SKM-1 (cell line): Measurements from ENCODE around the gene RBSN.

Source experiments
- DNase-seq: peaks from one replicate; lab custom pipeline; 2025; ENCODE audit not compliant: unreplicated experiment; lab: John Stamatoyannopoulos, UW

RBSN gene

DNA sequence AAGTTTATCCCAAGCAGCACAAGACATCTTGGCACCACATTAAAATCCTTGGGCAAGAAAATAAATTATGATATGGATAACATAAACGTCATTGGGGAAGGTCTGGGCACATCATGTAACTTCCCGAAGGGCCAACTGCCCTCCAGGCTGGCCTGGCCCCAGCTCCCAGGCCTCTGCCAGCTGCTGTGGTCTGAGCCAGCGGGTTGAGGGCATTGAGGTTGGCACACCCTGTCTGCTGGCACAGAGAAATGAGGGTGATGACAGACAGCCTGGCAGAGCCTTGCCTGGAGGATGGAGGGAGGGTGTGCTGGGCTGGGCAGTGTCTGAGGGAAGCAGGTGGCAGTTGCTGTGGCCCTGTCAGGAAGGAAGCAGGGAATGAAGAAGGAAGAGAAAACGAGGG, 3.3 kb upstream of the RBSN start:
- no peak for DNase-seq

DNA sequence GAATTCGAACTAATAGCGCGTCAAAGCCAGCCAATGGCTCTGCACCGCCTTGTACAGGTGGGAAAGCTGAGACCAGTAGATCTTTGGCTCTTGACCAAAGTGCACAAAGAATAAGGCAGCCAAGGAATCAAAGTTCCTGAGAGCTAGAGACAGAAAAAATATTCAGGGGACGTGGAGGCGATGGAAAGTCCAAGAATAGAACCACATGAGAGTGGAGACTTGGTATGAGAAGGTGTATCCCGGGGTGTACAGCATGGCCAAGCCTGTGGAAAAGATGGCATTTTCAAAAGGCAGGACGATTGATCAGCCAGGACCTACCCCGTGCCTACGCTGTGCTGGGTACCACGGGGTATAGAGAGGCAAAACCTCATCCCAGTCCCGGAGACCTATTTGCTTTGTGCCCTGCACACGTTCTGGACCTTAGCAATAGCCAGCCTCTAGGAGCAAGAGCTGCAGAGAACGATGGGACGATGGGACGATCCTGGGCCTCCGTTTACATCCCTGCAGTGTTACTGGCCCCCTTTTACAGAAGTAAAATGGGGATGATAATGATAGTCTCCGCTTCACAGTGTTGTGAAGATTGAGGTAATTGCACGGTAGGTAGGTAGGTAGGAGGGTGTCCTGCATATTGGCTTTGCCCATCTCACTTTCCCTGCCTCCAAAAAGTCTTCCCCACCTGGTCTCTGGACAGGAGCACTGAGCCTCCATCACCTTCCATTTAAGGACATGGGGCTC, 583 bp upstream of the RBSN start:
- no peak for DNase-seq

DNA sequence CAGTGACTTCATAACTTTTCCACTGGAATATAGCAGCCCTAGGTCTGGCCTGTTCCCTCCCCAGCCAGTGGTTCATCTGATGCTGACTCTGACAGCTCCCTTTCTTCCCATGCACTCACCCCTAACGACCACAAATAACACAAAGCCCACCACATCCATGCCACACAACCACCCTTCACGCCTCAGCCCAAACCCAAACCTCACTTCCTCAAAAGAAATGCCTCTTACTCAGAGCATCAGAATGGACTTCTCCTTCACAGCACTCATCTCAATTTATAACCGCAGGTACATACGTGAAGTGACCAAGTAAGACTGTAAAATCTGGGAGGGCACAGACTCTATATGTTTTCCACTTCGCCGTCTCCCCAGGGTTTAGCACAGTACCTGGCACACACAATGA, 1.1 kb downstream of the RBSN start:
- DNase-seq, result peak; percentile 21

DNA sequence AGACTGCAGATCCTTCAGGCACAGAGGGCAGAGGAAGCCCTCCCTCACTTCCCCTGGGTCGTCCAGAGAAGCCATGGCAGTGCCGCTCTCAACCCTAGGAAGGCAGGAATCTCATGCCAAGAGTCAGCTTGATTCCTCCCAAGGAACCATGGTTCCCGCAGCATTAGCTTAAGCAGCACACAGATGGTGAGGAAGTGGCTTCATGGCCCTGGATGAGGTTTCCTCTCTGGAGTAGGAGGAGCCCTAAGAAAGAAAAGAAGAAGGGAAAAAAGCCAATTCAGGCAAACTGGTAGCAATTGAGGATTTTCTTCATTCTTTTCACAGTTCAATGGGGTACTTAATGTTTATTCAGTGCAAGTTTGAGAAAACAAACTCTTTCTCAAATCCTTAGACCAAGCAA, 2.9 kb downstream of the RBSN start:
- no peak for DNase-seq

DNA sequence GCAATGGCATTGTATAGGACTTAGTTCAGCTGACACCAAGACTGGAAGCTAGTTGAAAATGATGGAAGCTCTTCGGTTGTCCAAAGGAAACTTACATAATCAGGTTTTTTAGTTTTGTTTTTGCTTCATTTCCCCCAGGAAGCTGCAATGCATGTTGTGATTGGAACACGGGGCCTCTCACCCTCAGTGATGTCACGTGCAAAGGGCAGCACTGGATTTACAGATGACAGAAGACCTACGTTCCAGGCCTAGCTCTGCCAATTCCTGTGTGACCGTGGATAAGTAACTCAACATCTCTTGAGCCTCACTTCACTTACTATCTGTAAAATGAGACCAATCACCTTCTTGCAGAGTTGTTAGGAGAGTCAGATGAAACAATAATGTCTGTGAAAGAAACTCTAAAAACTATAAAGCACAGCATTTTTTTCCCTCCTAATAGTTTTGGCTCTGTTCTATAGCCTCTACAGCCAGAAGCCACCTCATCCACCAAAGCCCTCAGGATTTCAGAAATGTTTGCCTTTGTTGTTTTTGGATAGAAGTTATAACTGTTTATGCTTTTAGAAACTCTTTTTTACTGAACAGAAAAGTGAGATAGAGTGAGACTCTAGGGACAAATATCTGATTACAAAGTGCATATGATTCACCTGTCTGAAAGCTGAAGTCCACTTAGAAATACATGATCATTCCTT, 4.6 kb downstream of the RBSN start:
- DNase-seq, result no peak

DNA sequence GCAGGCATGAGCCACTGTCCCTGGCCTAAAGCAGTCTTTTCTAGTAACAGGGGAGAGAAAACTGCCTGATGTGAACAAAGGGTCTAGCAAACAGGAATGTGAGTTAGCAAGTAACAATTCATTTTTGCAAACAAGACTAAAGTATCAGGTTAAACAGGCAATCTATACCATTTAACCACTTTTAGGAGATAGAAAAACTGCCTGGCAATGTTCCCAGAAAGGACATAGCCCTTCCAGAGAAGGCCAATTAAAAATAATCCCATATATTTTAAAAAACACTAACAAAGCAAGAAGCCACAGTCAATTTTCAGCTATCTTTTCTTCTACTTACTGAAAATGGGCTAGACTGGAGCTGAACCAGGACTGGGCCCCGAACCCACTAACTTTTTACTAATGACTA, 6.3 kb downstream of the RBSN start:
- DNase-seq, result no peak

DNA sequence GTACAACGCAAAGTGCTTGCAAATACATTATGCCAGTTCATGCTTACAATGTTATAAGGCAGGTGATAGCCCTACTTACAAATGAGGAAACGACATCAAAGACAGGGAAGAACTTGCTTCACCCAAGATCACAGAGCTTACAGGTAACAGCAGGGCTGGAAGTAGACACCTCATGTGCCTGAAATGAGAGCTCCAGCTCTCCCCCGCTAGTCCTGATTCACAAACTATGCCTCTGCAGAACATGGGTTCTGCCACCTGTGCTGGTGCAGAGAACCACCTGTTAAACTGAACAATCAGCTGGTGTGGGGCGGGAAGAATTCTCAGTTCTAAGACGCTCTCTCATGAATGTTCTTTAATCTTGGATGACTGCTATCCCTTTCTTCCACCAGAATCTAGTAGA, 7.4 kb downstream of the RBSN start:
- DNase-seq, result no peak

DNA sequence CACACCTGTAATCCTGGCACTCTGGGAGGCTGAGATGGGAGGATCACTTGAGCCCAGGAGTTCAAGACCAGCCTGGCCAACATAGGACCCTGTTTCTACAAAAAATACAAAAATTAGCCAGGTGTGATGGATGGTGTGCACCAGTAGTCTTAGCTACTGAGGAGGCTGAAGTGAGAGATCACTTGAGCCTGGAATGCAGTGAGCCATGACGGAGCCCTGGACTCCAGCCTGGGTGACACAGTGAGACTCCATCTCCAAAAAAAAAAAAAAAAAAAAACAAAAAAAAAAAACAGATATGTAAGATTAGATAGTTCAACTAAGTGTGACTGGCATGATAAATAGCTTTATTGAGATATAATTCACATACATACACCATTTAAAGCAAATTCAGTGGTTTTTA, 9.7 kb downstream of the RBSN start:
- no peak for DNase-seq

DNA sequence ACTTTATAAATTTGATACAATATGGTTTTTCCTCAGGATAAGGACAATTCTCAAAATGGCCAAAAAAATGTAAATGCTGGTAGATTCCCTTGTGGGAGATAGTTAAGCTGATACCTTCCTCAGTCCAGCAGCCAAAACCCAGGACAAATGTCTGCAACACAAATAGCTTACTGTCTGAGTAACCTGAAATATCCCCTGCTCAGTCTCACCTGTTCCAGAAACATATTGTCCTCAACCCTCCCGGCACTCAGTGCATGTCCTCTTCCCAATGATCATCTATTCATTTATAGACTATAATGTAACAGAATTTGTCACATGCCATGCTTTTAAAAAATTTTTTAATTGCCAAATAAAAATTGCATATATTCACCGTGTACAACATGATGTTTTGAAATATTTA, 12.2 kb downstream of the RBSN start:
- DNase-seq, result no peak

DNA sequence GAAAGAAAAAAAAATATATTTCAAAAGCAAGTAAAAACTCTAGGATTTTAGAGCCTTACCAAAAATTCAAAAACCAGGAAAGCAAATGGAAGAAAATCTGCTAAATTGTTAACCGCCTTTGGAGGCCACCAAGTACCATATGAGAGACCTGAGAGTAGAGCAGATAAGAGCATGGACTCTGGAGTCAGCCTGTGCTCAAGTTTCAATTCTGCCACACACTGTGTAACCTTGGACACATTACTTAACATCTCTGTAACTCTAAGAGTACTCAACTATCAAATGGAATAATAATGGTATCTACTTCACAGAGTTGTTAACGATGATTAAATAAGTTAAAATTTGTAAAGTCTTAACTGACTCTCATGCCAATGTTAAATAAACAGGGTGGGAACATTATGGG, 12.7 kb downstream of the RBSN start:
- DNase-seq, result no peak

DNA sequence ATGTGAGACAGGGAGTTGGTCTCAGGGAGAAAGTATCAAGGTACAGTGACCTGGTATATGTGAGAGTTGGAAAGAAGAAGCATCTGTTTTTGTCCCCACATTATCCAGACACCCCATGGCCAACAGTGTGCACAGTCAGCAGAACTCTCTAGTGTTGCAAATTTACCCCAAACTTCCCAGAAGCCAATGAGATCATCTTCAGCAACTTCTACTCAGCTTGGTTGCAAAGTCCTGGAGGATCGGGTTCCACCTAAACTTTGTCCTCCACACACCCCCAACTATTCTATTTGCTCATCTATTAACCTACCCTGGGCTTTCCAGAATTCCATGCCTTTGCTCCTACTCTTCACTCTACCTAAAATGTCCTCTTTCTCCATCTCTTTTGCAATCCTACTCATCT, 15.7 kb downstream of the RBSN start:
- no peak for DNase-seq

DNA sequence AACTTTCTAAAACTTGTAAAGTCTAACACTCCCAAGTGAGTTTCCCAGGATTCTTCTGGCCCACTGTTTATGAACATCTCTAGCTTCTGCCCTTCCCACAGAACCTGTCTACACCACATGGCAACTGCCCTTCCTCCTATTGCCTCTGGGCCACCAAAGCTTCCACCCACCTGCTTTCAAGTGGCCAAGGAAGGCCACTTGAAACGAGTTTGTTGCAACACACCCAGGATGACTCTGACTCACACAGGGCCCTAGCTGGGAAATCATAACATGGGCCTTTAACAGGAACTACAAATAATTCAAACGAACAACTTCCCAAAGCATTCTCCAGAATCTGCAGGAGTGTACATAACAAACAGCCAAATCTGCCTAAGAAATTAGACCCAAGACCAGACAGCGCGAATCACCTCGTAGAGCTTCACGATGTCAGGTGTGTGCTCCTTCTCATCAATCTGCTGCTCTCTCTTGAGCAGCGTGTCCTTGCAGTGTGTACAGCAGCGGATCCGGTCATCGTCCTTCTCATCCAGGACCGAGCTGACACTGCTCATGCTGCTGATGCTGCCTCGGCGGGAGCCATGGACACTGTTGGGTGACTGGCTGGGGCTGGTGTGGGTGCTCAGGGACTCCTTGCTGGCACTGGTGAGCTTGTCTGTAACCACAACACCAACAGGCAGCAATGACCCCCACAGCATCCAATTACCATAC, 16.8 kb downstream of the RBSN start:
- no peak for DNase-seq

DNA sequence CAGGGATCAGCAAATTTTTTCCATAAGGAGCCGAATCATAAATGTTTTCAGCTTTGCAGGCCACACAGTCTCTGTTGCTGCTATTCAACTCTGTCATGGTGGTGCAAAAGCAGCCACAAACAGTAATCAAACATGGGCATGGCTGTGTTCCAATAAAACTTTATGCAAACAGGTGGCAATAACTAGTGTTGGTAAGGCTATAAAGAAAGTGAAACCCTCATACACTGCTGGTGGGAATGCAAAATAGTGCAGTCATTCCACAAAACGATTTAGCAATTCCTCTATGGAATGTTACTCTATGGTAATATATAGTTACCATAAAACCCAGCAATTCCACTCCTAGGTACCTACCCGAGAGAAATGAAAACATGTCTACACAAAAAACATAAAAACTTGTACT, 19.9 kb downstream of the RBSN start:
- no peak for DNase-seq

DNA sequence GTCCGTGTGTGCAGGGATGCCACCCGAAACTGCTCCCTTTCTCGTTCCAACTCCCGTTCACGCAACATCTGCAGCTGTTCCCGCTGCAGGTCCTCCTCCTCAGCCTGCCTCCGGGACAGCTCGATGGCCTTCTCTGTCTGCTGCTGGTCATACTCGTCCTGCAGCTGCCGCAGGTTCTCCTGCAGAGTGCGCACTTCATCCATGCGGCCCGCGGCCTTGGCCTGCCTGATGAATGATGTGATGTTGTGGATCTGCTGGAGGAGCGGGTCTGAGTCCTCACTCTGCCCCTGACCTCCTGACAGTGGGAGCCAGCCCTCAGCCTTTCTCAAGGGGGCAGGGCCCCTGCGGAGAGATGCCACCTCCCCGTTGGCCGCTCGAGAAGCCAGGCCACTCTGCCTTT, 24.4 kb downstream of the RBSN start:
- no peak for DNase-seq

DNA sequence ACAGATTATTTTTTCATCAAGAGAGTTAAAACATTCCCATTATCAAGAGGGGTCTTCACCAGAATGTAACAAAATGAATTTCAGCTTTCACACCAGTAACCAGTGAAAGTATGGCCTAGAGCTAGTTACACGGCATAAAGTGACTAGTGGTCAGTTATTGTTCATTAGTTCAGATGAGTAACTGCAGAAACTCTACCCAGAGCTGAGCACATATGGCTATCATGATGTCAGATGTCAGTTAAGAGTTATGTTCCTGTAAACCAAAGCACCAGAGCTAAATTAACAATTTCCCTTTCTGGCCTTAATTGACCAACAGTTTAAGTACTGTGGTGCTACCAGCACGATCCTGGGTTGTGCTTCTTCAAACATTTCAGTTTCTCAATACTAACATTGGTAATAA, 27.2 kb downstream of the RBSN start:
- DNase-seq, result no peak

DNA sequence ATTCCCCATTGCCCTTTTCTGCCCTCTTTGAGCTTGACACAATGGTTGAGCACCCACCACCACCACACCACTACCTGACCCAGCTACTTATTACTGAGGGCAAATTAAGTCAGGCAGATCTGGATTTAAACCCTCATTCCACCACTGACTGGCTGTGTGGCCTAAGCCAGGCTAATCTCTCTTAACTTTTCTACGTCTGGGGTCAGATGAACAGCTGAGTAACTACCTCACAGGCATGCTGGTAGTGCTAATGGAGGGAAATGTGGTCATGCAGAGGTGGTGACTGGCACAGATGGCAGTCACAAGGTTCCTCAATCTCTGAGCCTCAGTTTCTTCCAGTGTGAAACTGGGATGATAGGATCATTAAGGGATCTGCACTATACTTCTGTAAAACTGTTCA, 29.5 kb downstream of the RBSN start:
- DNase-seq, result no peak

DNA sequence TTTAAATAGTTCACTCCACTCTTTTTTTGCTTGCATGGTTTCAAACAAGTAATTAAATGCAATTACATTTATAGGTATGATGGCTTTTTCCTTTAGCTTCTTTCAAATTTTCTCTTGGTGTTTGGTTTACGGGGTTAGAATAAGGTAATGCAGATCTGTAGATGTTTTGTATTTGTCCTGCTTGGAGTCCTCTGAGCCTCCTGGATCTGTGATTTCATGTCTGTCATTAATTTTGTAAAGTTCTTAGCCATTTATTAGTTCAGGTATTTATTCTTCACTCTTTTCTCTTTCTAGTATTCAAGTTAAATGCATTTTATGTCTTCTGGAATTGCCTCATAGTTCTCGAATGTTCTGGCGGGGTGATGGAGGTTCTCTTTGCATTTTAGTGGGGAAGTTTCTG, 32.5 kb downstream of the RBSN start:
- no peak for DNase-seq

DNA sequence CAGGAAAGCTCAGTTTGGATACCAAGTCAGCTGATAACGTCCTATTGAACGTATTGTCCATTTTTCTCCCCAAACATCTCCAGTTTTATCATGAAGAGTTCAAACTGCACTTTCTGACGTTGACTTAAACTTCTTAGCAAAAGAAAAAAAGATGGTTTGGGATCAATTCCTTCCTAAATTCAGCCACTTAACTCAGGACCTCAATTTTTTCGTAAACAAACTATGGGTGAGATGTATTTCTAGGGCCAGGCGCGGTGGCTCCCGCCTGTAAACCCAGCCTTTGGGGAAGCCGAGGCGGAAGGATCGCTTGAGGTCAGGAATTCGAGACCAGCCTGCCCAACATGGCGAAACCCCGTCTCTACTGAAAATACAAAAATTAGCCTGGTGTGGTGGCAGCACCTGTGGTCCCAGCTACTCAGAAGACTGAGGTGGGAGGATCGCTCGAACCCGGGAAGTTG, 33.4 kb downstream of the RBSN start:
- DNase-seq, result no peak

DNA sequence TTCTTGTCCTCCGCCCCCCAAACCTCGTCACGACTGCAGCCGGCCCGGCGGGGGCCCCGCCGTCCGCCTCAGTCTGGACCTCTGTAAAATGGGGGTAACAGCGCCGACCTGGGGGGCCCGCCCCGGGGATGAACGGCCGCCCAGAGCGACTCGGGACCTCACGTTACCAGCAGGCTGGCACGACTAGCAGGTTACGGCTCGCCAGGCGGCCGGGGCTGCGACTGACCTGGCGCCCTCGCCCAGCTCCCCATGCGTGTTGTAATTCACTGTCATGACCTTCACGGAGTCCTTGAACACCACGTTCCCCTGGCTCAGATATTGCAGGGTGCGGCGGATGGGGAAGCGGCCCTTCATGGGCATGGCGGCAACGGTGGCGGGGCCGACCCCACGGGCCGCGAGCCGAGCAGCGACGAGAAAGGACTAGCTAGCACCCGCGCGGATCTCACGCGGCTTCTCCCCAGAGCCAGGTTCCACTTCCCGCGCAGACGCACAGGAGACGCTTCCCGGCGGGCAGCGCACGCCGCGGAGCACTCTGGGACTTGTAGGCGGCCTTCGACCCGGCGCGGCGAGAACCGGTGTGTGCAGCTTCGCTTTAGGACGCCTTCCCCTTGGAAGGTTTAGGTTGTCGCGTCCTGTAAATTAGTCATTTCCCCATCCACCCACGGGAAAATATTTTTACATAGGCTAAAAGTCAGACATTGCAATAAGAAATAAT, 34.0 kb downstream of the RBSN start, which contains the start of gene MRPS25:
Gene MRPS25 (minus strand): TSS at position 481 of the 715 bp plus-strand sequence. CDS start 121 bp downstream, at position 360.
- DNase-seq, result peak; percentile 72

DNA sequence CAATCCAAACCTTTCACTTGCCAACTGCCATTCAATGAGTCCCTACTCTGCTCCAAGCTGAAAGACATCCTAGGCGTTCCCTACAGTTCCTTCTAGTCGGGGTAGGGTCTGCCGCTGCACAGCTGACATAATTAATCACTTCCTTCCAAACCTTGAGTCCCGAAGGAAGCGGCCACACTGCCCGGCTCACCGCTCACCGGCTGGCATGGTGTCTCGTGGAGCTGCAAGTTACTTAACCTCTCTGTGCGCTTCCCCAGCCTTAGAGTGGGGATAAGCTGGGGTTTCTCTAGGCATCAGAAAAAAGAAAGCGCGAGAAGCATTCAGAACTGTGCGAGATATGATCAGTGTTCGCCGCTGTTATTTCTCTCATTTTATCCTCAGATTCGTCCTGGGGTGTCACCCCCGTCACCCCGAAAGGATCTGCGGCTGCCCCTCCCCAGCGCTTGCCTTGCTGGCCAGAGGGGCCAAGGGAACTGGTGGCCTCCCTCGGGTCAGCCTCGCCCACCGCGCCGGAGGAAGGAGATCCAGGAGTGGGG, 34.6 kb downstream of the RBSN start:
- no peak for DNase-seq

DNA sequence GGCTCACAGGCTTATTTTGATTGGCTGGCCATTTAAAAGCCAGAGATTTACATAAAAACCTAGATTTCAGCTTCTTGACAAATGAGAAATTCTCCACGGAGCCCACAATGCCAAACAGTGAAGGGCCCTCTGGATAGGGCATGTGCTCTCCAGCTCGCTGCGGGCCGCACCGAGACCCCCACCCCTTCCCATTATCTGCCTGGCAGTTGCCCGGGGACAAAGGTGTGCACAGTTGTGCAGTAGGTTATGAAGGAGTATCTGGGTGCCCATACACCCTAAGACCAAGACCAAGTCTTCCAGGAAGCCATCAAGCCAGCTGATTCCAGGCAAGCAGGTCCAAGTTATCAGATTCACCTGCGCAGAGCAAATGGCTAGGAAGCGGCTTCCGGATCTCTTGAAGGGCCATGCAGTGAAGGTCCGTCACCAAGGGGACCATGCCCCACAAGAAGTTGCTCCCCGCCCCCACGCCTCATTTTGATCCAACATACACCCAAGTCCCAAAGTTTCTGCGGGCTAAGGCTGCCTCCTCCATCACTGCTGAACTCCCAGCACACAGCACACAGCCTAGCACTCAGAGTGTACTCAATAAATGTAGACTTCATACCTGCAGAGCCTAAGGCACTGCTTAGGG, 35.2 kb downstream of the RBSN start:
- no peak for DNase-seq
